ENCODE results near the gene CATSPERB. TPM values are rescaled to one million over a fixed set of nuclear protein-coding genes. Genes with fewer than 3 reads are reported as not detected.
"Not testable (repeated sequence)": the region's sequence is repeated elsewhere in the genome, so short reads cannot be mapped to it uniquely, and the experiment has no call there.

Gene CATSPERB
- total RNA-seq, 2 experiments from 2014 or later, result 5.3 to 7.1 TPM

DNA sequence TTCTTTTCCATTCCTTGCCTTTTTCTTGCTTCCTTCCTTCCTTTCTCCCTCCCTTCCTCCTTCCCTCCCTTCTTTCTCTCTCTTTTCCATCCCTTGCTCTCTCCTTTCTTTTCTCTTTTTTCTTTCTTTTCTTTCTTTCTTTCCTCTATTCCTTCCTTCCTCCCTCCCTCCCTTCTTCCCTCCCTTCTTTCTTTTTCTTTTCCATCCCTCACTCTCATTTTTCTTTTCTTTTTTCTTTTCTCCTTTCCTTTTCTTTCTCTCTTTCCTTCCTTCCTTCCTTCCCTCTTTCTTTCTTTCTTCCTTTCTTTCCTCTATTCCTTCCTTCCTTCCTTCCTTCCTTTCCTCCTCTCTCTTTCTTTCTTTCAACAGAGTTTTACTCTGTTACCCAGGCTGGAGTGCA lies 186.7 kb downstream of the CATSPERB start:
- CTCF ChIA-PET, result no interaction called here
- no peaks in the 10 kb centered on the region for H3K36me3 ChIP-seq (ENCODE audit: insufficient read depth, low read length)
- H3K27me3 Mint-ChIP-seq, result peaks cover 3% of the 10 kb centered on the region
- ATAC-seq (ENCODE audit: poor library complexity) (no peak), DNase-seq (no peak)
- no peak overlapping the region for H3K4me3 ChIP-seq (ENCODE audit: low read length)
- no peaks in the 10 kb centered on the region for H3K4me1 ChIP-seq (ENCODE audit: insufficient read depth, low read length)
- peaks cover 9% of the 10 kb centered on the region for H3K36me3 Mint-ChIP-seq (ENCODE audit: low read depth)
- H3K27ac Mint-ChIP-seq, result no peak overlapping the region
- peaks cover 0 to 14% of the 10 kb centered on the region in 2 experiments for H3K9me3 ChIP-seq (ENCODE audit: control insufficient read depth in 1 of 2, insufficient read depth in 1 of 2, low read length in 2 of 2)
- no peak overlapping the region for H3K4me3 Mint-ChIP-seq
- TF ChIP-seq, protein P1, sequence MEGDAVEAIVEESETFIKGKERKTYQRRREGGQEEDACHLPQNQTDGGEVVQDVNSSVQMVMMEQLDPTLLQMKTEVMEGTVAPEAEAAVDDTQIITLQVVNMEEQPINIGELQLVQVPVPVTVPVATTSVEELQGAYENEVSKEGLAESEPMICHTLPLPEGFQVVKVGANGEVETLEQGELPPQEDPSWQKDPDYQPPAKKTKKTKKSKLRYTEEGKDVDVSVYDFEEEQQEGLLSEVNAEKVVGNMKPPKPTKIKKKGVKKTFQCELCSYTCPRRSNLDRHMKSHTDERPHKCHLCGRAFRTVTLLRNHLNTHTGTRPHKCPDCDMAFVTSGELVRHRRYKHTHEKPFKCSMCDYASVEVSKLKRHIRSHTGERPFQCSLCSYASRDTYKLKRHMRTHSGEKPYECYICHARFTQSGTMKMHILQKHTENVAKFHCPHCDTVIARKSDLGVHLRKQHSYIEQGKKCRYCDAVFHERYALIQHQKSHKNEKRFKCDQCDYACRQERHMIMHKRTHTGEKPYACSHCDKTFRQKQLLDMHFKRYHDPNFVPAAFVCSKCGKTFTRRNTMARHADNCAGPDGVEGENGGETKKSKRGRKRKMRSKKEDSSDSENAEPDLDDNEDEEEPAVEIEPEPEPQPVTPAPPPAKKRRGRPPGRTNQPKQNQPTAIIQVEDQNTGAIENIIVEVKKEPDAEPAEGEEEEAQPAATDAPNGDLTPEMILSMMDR (IDR thresholded peaks at IDR 0.05), result no peak
- POLR2A ChIA-PET, result no interaction called here
- no peaks in the 10 kb centered on the region for H3K27me3 ChIP-seq (ENCODE audit: control insufficient read depth in 1 of 2, insufficient read depth in 2 of 2, low read length in 2 of 2)
- peaks cover 18% of the 10 kb centered on the region for H3K9me3 Mint-ChIP-seq
- intact Hi-C loops (cut with DNase I, micrococcal nuclease), result no loop called here
- H3K4me1 Mint-ChIP-seq (ENCODE audit: low read depth), result no peaks in the 10 kb centered on the region
- H3K27ac ChIP-seq (ENCODE audit: low read depth in 1 of 2, low read length in 2 of 2), result no peak overlapping the region

DNA sequence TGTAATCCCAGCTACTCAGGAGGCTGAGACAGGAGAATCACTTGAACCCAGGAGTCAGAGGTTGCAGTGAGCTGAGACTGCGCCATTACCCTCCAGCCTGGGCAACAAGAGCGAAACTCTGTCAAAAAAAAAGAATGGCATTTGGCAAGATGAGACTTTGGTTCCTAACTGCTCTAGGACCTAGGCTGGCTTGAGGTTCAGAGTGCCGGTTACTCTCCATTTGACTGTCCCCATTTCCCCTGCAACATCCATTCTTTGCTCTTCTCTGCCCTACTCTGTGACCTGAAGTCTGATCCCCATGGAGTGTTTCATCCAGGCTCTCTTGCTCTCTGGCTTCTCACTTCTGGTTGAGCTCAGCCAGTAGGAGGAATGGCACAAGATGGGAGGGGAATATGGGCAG lies 195.6 kb downstream of the CATSPERB start:
- no peak for ATAC-seq (ENCODE audit: poor library complexity)
- no peaks in the 10 kb centered on the region for H3K36me3 ChIP-seq (ENCODE audit: insufficient read depth, low read length)
- Mint-ChIP-seq H3K27me3 (peaks cover 14% of the 10 kb centered on the region), H3K4me1 (ENCODE audit: low read depth) (no peaks in the 10 kb centered on the region), H3K27ac (no peak overlapping the region), H3K9me3 (peaks cover 9% of the 10 kb centered on the region), H3K4me3 (no peak overlapping the region), H3K36me3 (ENCODE audit: low read depth) (peaks cover 21% of the 10 kb centered on the region)
- intact Hi-C loops (cut with DNase I, micrococcal nuclease), result no loop called here
- no peaks in the 10 kb centered on the region for H3K27me3 ChIP-seq (ENCODE audit: control insufficient read depth in 1 of 2, insufficient read depth in 2 of 2, low read length in 2 of 2)
- no peak overlapping the region for H3K27ac ChIP-seq (ENCODE audit: low read depth in 1 of 2, low read length in 2 of 2)
- no peaks in the 10 kb centered on the region for H3K4me1 ChIP-seq (ENCODE audit: insufficient read depth, low read length)
- H3K4me3 ChIP-seq (ENCODE audit: low read length), result no peak overlapping the region
- POLR2A ChIA-PET, result no interaction called here
- no peak for DNase-seq
- TF ChIP-seq, protein P1 (IDR thresholded peaks at IDR 0.05), result no peak
- CTCF ChIA-PET, result no interaction called here
- peaks cover 3 to 7% of the 10 kb centered on the region in 2 experiments for H3K9me3 ChIP-seq (ENCODE audit: control insufficient read depth in 1 of 2, insufficient read depth in 1 of 2, low read length in 2 of 2)

DNA sequence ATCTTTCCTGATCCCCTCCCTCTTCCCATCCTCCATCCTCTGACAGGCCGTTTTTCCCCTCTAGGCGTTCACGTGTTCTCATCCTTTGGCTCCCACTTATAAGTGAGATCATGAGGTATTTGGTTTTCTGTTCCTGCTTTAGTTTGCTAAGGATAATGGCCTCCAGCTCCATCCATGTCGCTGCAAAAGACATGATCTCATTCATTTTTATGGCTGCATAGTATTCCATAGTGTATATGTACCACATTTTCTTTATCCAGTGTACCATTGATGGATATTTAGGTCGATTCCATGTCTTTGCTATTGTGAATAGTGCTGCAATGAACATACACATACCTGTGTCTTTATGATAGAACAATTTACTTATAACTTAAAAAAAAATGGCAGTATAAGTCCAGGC lies 197.8 kb downstream of the CATSPERB start:
- H3K27ac Mint-ChIP-seq; H3K36me3 Mint-ChIP-seq (ENCODE audit: low read depth); H3K4me1 ChIP-seq (ENCODE audit: insufficient read depth, low read length); H3K9me3 Mint-ChIP-seq; ATAC-seq (ENCODE audit: poor library complexity); H3K4me3 Mint-ChIP-seq; H3K27me3 ChIP-seq (ENCODE audit: control insufficient read depth in 1 of 2, insufficient read depth in 2 of 2, low read length in 2 of 2); H3K4me1 Mint-ChIP-seq (ENCODE audit: low read depth); DNase-seq; intact Hi-C loops (cut with DNase I, micrococcal nuclease); H3K27ac ChIP-seq (ENCODE audit: low read depth in 1 of 2, low read length in 2 of 2); H3K36me3 ChIP-seq (ENCODE audit: insufficient read depth, low read length); CTCF ChIA-PET; H3K4me3 ChIP-seq (ENCODE audit: low read length); H3K9me3 ChIP-seq (ENCODE audit: control insufficient read depth in 1 of 2, insufficient read depth in 1 of 2, low read length in 2 of 2); POLR2A ChIA-PET: not testable (repeated sequence)
- H3K27me3 Mint-ChIP-seq, result peaks cover 14% of the 10 kb centered on the region

DNA sequence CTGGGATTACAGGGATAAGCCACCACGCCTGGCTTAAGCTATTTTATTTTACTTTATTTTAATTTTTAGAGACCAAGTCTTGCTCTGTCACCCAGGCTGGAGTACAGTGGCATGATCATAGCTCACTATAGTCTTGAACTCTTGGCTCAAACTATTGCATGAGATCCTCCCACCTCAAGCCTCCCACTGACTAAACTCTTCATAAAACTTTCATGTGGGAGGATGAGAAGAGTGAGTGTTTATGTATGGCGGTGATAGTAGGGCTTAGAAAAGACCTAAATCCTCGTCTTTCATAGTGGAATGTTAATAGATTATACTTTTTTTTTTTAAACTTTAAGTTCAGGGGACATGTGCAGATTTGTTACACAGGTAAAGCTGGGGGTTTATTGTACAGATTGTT lies 198.3 kb downstream of the CATSPERB start:
- Mint-ChIP-seq H3K27ac (no peak overlapping the region), H3K9me3 (peaks cover 2% of the 10 kb centered on the region), H3K4me1 (ENCODE audit: low read depth) (no peaks in the 10 kb centered on the region), H3K36me3 (ENCODE audit: low read depth) (peaks cover 4% of the 10 kb centered on the region), H3K27me3 (peaks cover 14% of the 10 kb centered on the region), H3K4me3 (no peak overlapping the region)
- TF ChIP-seq, protein P1 (IDR thresholded peaks at IDR 0.05), result no peak
- no peaks in the 10 kb centered on the region for H3K4me1 ChIP-seq (ENCODE audit: insufficient read depth, low read length)
- no peaks in the 10 kb centered on the region for H3K9me3 ChIP-seq (ENCODE audit: control insufficient read depth in 1 of 2, insufficient read depth in 1 of 2, low read length in 2 of 2)
- H3K27ac ChIP-seq (ENCODE audit: low read depth in 1 of 2, low read length in 2 of 2), result no peak overlapping the region
- CTCF ChIA-PET, result no interaction called here
- no peaks in the 10 kb centered on the region for H3K36me3 ChIP-seq (ENCODE audit: insufficient read depth, low read length)
- no peaks in the 10 kb centered on the region for H3K27me3 ChIP-seq (ENCODE audit: control insufficient read depth in 1 of 2, insufficient read depth in 2 of 2, low read length in 2 of 2)
- no peak for DNase-seq
- POLR2A ChIA-PET, result no interaction called here
- intact Hi-C loops (cut with DNase I, micrococcal nuclease), result no loop called here
- no peak overlapping the region for H3K4me3 ChIP-seq (ENCODE audit: low read length)
- ATAC-seq (ENCODE audit: poor library complexity), result no peak
